AG04450 (cell line): ENCODE data around the gene CLDN9. TPM values are rescaled to one million over a fixed set of nuclear protein-coding genes. Genes with fewer than 3 reads are reported as not detected.

ENCODE experiments used
- CTCF ChIA-PET: fragments of 300-600, 350-600 bp; formaldehyde crosslinking; extraction: SDS; loops from one replicate; lab custom pipeline; 2022; ENCODE audit warnings: antibody characterized with exemption, inconsistent platforms; lab: Charles Lee
- POLR2A ChIA-PET: fragments of 350-600 bp; formaldehyde crosslinking; extraction: SDS; loops from one replicate; lab custom pipeline; 2021; ENCODE audit warnings: antibody characterized with exemption, inconsistent platforms; lab: Yijun Ruan, JAX
- DNase-seq: peaks from one replicate; pipeline ENCODE4 v3.0.0-alpha.2; 2011; ENCODE audit warnings: low read depth, low spot score
- H3K27ac ChIP-seq: one replicate; pipeline ENCODE4 v1.5.1; 2012; ENCODE audit warnings: low read depth, low read length, control low read depth
- H3K27me3 ChIP-seq: one replicate; pipeline ENCODE4 v1.6.0; 2012; ENCODE audit warnings: low read length; ENCODE audit not compliant: control insufficient read depth, insufficient read depth
- H3K4me3 ChIP-seq: 2 replicates; pipeline ENCODE4 v1.5.1; 2011; ENCODE audit warnings: mild to moderate bottlenecking, low read depth, low read length, control low read depth
- H3K9me3 ChIP-seq: 2 replicates; pipeline ENCODE4 v1.5.1; 2012; ENCODE audit warnings: low read length; ENCODE audit not compliant: control insufficient read depth, insufficient read depth
- polyA plus RNA-seq: library from polyadenylated mRNA; depleted of rRNA; stranded (reverse); fragments of >200 nt; gene quantifications from 2 replicates; pipeline ENCODE4 v1.2.3, GENCODE V29; 2011
- TF ChIP-seq, protein P1 (sequence below): IDR thresholded peaks from 2 replicates; pipeline ENCODE4 v1.5.1; 2011; ENCODE audit warnings: low read depth, low read length, control low read depth, inconsistent platforms

Gene CLDN9
- polyA plus RNA-seq, 1 experiment: not detected

DNA sequence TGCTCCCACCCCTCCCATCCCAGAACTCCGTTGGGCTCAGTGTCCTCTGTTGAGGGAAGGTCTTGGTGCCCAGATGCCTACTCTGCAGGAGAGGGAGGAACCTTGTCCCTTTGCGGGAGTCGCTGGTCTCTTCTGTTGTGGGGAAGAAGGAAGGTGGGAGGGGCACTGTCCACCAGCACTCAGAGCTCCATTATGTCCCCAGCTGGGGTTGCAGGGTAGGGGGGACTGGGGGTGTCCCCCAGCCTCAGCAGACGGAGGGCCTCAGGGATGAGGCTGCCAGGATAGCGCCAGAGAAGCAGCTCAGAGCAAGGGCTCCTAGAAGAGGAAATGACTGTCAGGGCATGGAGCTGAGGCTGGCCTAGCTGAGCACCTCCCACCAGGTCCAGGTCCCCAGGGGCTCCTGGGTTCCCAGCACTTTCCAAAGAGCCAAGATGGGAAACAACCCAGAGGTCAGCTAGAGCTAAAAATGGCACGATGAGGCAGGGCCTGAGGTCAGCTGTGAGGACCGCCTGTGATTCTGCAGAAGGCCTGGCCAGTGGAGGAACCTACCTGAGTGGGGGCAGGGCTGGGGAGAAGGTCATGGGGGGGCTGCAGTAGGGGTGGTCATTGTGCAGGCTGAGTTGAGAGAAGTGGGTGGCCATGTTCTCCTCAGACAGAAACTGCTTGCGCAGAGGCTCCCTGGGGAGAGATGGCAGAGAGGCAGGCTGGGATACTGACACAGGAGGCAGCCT lies 10.1 kb downstream of the CLDN9 start:
- no peak for DNase-seq
- CTCF ChIA-PET: interaction anchor here (0.6 to 1.8 kb wide), 3 partner anchors 9 to 37 kb away, joined by 3 to 15 read pairs (median 6); no protein-coding TSS in a partner anchor
- H3K9me3 ChIP-seq: no peaks in the 10 kb centered on the region; the same call in 1 of the 2 replicates
- POLR2A ChIA-PET: interaction anchor here (0.6 to 3.8 kb wide), 9 partner anchors 8 to 1714 kb away, joined by 3 to 30 read pairs (median 4); partner anchors contain the start of gene CLDN9
- TF ChIP-seq, protein P1, sequence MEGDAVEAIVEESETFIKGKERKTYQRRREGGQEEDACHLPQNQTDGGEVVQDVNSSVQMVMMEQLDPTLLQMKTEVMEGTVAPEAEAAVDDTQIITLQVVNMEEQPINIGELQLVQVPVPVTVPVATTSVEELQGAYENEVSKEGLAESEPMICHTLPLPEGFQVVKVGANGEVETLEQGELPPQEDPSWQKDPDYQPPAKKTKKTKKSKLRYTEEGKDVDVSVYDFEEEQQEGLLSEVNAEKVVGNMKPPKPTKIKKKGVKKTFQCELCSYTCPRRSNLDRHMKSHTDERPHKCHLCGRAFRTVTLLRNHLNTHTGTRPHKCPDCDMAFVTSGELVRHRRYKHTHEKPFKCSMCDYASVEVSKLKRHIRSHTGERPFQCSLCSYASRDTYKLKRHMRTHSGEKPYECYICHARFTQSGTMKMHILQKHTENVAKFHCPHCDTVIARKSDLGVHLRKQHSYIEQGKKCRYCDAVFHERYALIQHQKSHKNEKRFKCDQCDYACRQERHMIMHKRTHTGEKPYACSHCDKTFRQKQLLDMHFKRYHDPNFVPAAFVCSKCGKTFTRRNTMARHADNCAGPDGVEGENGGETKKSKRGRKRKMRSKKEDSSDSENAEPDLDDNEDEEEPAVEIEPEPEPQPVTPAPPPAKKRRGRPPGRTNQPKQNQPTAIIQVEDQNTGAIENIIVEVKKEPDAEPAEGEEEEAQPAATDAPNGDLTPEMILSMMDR: no peak
- no peaks in the 10 kb centered on the region for H3K27me3 ChIP-seq
- H3K4me3 ChIP-seq: peak overlapping the region; percentile 94
- H3K27ac ChIP-seq: peak overlapping the region; percentile 99

DNA sequence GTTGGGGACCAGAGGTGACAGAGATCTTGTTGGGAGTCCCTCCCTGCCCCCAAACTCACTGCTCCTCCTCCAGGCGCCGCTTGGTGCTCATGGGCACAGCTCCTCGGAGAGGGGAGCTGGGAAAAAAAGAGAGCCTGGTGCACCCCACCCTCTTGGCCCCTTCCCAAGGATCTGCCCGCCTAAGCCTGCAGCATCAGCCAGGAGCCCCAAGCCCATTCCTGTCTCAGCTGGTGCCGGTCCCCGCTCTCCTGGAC lies 10.6 kb downstream of the CLDN9 start:
- no peaks in the 10 kb centered on the region; the same call in 1 of the 2 replicates for H3K9me3 ChIP-seq
- H3K27me3 ChIP-seq: no peaks in the 10 kb centered on the region
- no peak for DNase-seq
- ChIA-PET CTCF (interaction anchor here (1.1 to 1.8 kb wide), 2 partner anchors 8 to 36 kb away, joined by 3 to 15 read pairs; no protein-coding TSS in a partner anchor), POLR2A (interaction anchor here (0.5 to 1.3 kb wide), 4 partner anchors 19 to 1644 kb away, joined by 3 to 5 read pairs (median 4); no protein-coding TSS in a partner anchor)
- TF ChIP-seq, protein P1: no peak
- H3K27ac ChIP-seq: peak overlapping the region; percentile 99
- peak overlapping the region; percentile 94 for H3K4me3 ChIP-seq

DNA sequence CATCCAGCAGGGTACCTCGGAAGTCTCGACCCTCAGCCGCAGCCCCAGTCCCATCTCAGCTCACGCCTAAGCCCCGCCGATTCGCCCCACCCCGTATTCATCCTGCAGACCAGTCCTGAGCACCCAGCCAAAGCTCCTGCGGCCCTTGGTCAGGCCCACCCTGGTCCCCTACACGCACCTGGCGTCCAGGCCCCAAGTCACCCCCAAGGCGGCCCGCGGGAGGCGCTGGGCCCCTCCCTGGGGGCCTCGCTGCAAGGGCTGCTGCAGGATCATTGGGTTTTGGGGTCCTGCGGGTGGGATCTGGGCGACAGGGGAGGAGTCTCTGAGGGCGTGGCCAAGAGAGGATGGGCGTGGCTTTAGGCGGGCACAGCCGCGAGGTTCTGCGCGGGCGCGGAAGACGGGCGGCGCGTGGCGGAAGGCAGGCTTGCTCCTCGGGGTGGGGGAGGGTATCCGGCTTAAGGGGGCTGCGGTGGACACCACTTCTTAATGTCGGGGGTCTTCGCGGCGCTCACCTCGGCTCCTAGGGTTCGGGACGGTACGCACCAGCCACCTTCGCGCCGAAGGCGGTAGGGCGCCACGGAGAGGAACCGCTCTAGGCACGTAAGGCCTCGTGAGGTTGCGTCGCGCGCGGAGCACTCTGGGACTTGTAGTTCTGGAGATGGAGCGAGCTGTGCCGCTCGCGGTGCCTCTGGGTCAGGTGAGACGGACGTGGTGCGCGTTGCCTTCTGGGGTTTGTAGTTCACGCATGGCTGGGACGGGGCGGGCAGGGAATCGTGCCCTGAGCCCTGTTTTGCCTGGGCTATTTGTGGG lies 11.2 kb downstream of the CLDN9 start, which contains the start of the genes HCFC1R1 and THOC6:
Gene HCFC1R1, minus strand, starts transcription at position 274 of the 810 bp plus-strand sequence. Its CDS starts 1 bp downstream, at position 273.
Gene THOC6, plus strand, starts transcription at position 367 of the 810 bp plus-strand sequence. Its CDS starts 292 bp downstream, at position 659.
- ChIA-PET POLR2A (interaction anchor here (0.5 to 1.3 kb wide), 6 partner anchors 10 to 1644 kb away, joined by 3 to 6 read pairs (median 4); no protein-coding TSS in a partner anchor), CTCF (interaction anchor here (1.1 to 1.8 kb wide), 3 partner anchors 8 to 36 kb away, joined by 3 to 15 read pairs (median 8); no protein-coding TSS in a partner anchor)
- peak within 1 kb of the TSS; percentile 99 for H3K27ac ChIP-seq
- DNase-seq: peak; percentile 91
- H3K9me3 ChIP-seq: no peaks in the 10 kb centered on the region; the same call in 1 of the 2 replicates
- TF ChIP-seq, protein P1: no peak
- peak within 1 kb of the TSS; percentile 94 for H3K4me3 ChIP-seq
- H3K27me3 ChIP-seq: peaks cover 2% of the 10 kb centered on the region

DNA sequence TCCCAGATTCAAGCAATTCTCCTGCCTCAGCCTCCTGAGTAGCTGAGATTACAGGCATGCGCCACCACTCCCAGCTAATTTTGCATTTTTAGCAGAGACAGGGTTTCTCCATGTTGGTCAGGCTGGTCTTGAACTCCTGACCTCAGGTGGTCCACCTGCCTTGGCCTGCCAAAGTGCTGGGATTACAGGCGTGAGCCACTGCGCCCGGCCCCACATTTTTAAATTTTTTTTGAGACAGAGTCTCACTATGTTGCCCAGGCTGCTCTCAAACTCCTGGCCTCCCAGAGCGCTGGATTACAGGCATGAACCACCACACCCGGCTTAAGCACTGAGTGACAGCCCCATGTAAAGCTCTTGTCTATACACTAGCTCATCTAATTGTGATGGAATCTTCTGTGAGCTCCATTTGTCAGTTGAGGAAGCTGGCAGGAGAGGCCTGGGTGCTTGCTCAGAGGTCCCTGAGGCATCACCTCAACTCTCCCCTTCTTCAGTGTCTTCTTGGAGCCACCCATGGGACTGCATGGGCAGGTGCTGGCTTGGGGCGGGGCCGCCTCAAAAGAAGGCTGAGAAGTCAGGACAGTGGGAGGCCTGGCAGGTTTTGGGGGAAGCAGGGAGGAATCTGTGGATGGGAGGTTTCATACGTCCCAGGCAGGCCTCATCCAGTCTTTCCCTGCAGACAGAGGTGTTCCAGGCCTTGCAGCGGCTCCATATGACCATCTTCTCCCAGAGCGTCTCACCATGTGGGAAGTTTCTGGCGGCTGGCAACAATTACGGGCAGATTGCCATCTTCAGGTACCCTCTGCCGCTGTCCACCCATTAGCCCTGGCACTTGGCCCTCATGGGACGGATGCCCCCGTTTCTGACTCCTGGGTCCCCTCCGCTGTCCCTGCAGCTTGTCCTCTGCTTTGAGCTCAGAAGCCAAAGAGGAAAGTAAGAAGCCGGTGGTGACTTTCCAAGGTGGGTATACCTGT lies 12.6 kb downstream of the CLDN9 start:
- no peak for DNase-seq
- TF ChIP-seq, protein P1: no peak
- Histone ChIP-seq H3K9me3 (no peaks in the 10 kb centered on the region; the same call in 1 of the 2 replicates), H3K27me3 (peaks cover 17% of the 10 kb centered on the region), H3K4me3 (no peak overlapping the region), H3K27ac (no peak overlapping the region)
- ChIA-PET POLR2A (interaction anchor here (0.6 to 0.7 kb wide), 2 partner anchors 9 to 899 kb away, joined by 3 to 7 read pairs; no protein-coding TSS in a partner anchor), CTCF (interaction anchor here (0.6 to 1.3 kb wide), 3 partner anchors 10 to 104 kb away, joined by 4 to 8 read pairs (median 7); no protein-coding TSS in a partner anchor)
